ENCODE results near the gene SURF6.
"Not testable (repeated sequence)": the region's sequence is repeated elsewhere in the genome, so short reads cannot be mapped to it uniquely, and the experiment has no call there.

SURF6 gene

GRCh38 chr9:133335924-133336811 is at the start of gene SURF6:
Gene SURF6 (minus strand): TSS chr9:133336188. CDS start chr9:133336132, 56 bp downstream.
- peak; percentile 67 for DNase-seq

- DNase-seq, result no peak
These were observed 49.5 kb upstream of the SURF6 start for GRCh38 chr9:133385452-133385851.

GRCh38 chr9:133384736-133385321 is 48.8 kb upstream of the SURF6 start:
- no peak for DNase-seq

- no peak for DNase-seq
These were observed 47.5 kb upstream of the SURF6 start for GRCh38 chr9:133383438-133383837.

- DNase-seq, result no peak
These were observed 46.6 kb upstream of the SURF6 start for GRCh38 chr9:133382507-133383141.

GRCh38 chr9:133380734-133381133 is 44.7 kb upstream of the SURF6 start:
- DNase-seq, result no peak

GRCh38 chr9:133379153-133380086 is 43.4 kb upstream of the SURF6 start:
- no peak for DNase-seq

GRCh38 chr9:133378408-133378962 is 42.5 kb upstream of the SURF6 start:
- DNase-seq, result no peak

- DNase-seq, result no peak
These were observed 41.8 kb upstream of the SURF6 start for GRCh38 chr9:133377721-133378216.

- not testable (repeated sequence) for DNase-seq
These were observed 41.3 kb upstream of the SURF6 start for GRCh38 chr9:133377280-133377679.

GRCh38 chr9:133375724-133376654 is 40.0 kb upstream of the SURF6 start, which contains the start of the genes STKLD1 and SURF4:
Gene STKLD1 (plus strand): TSS chr9:133376366. CDS start chr9:133376474, 108 bp downstream.
Gene SURF4 (minus strand): TSS chr9:133376060. CDS start chr9:133375969, 91 bp downstream.
- peak; percentile 62 for DNase-seq

- no peak for DNase-seq
These were observed 39.2 kb upstream of the SURF6 start for GRCh38 chr9:133375116-133375723.

GRCh38 chr9:133374612-133375115 is 38.7 kb upstream of the SURF6 start:
- no peak for DNase-seq

GRCh38 chr9:133372144-133372543 is 36.2 kb upstream of the SURF6 start:
- DNase-seq, result no peak

GRCh38 chr9:133371261-133371711 is 35.3 kb upstream of the SURF6 start:
- no peak for DNase-seq

- DNase-seq, result no peak
These were observed 34.7 kb upstream of the SURF6 start for GRCh38 chr9:133370685-133371084.

- no peak for DNase-seq
These were observed 33.9 kb upstream of the SURF6 start for GRCh38 chr9:133369933-133370332.

GRCh38 chr9:133369422-133369821 is 33.4 kb upstream of the SURF6 start:
- no peak for DNase-seq

GRCh38 chr9:133368249-133368881 is 32.4 kb upstream of the SURF6 start:
- DNase-seq, result no peak

Measured in NCI-H524 treated with DMSO at 0.1 percent for 48 hours (cell line).